Keratinocyte (primary cell): ENCODE results near the gene TMEM253. TPM values are rescaled to one million over a fixed set of nuclear protein-coding genes. Genes with fewer than 3 reads are reported as not detected.

ENCODE experiments used
- DNase-seq: peaks from one replicate; pipeline ENCODE4 v3.0.0-alpha.2; 2011; ENCODE audit warnings: low read depth, missing footprints, low spot score
- FAIRE-seq: peaks from 2 replicates; lab custom pipeline; 2011; peaks lifted over from hg19 to GRCh38; lab: Jason Lieb, UNC
- H2AFZ ChIP-seq: 2 replicates; pipeline ENCODE4 v1.6.0; 2012; ENCODE audit warnings: low read length, control low read depth, inconsistent platforms; ENCODE audit not compliant: control insufficient read depth
- H3K27ac ChIP-seq: 2 replicates; pipeline ENCODE4 v1.5.1; 2011; ENCODE audit warnings: low read length; ENCODE audit not compliant: control insufficient read depth, insufficient read depth
- H3K27me3 ChIP-seq: 3 replicates; pipeline ENCODE4 v1.6.0; 2011; ENCODE audit warnings: low read length; ENCODE audit not compliant: control insufficient read depth, insufficient read depth; ENCODE audit errors: extremely low read depth
- H3K36me3 ChIP-seq, 2 experiments: 2 replicates in 1 of 2; 3 replicates in 1 of 2; pipeline ENCODE4 v1.5.1; 2011; ENCODE audit warnings: low read length in 2 of 2, mild to moderate bottlenecking in 1 of 2; ENCODE audit not compliant: control insufficient read depth in 2 of 2, insufficient read depth in 2 of 2; ENCODE audit errors: extremely low read depth in 1 of 2
- H3K4me1 ChIP-seq: 3 replicates; pipeline ENCODE4 v1.5.1; 2011; ENCODE audit warnings: low read length; ENCODE audit not compliant: control insufficient read depth, insufficient read depth; ENCODE audit errors: extremely low read depth
- H3K4me2 ChIP-seq: 3 replicates; pipeline ENCODE4 v1.6.0; 2011; ENCODE audit warnings: low read depth, low read length; ENCODE audit not compliant: control insufficient read depth, insufficient read depth; ENCODE audit errors: extremely low read depth
- H3K4me3 ChIP-seq, 3 experiments: fragments of 200-600 bp in 1 of 3; sonication (generic) in 1 of 3; 2 replicates in 2 of 3; 3 replicates in 1 of 3; pipeline ENCODE4 v1.5.1; 2011 to 2016; ENCODE audit warnings: low read length in 3 of 3, mild to moderate bottlenecking in 3 of 3, control low read depth in 2 of 3, inconsistent platforms in 1 of 3, low read depth in 1 of 3, mixed read lengths in 1 of 3, mixed run types in 1 of 3, moderate library complexity in 1 of 3; ENCODE audit not compliant: control insufficient read depth in 2 of 3, insufficient read depth in 2 of 3; ENCODE audit errors: extremely low read depth in 1 of 3
- H3K79me2 ChIP-seq: 2 replicates; pipeline ENCODE4 v1.6.0; 2012; ENCODE audit warnings: low read length; ENCODE audit not compliant: control insufficient read depth, insufficient read depth
- H3K9ac ChIP-seq: 3 replicates; pipeline ENCODE4 v1.6.0; 2011; ENCODE audit warnings: low read length; ENCODE audit not compliant: control insufficient read depth, insufficient read depth; ENCODE audit errors: extremely low read depth
- H3K9me1 ChIP-seq: 3 replicates; pipeline ENCODE4 v1.6.0; 2011; ENCODE audit warnings: low read length; ENCODE audit not compliant: control insufficient read depth, insufficient read depth; ENCODE audit errors: extremely low read depth
- H3K9me3 ChIP-seq: 2 replicates; pipeline ENCODE4 v1.5.1; 2012; ENCODE audit warnings: low read depth, low read length; ENCODE audit not compliant: control insufficient read depth
- H4K20me1 ChIP-seq: 3 replicates; pipeline ENCODE4 v1.6.0; 2011; ENCODE audit warnings: low read length; ENCODE audit not compliant: control insufficient read depth, insufficient read depth; ENCODE audit errors: extremely low read depth
- CTCF ChIP-seq, 3 experiments: IDR thresholded peaks in 1 of 3; conservative IDR thresholded peaks in 1 of 3; optimal IDR thresholded peaks in 1 of 3; 2 replicates in 2 of 3; 3 replicates in 1 of 3; pipeline versions ENCODE3 to v1.5.1; 2011; ENCODE audit warnings: low read length in 3 of 3, mild to moderate bottlenecking in 3 of 3, moderate library complexity in 2 of 3, control low read depth in 1 of 3, inconsistent platforms in 1 of 3; ENCODE audit not compliant: insufficient read depth in 2 of 3; ENCODE audit errors: extremely low read depth in 1 of 3
- EZH2 ChIP-seq: IDR thresholded peaks from one replicate; pipeline ENCODE4 v1.6.1; 2012; ENCODE audit warnings: inconsistent platforms, mild to moderate bottlenecking, low read length, moderate library complexity
- dilution Hi-C: fragments of 300-500 bp; cut with MboI; formaldehyde crosslinking; loops from one replicate; pipeline ENCODE4 v1.7.0; 2020; ENCODE audit warnings: low sequenced_read_pairs; ENCODE audit not compliant: extremely low pct_ligation_motif_present
- polyA plus RNA-seq, 5 experiments: library from polyadenylated mRNA; depleted of rRNA in 3 of 5; stranded (reverse) in 3 of 5; stranded (forward) in 1 of 5; unstranded in 1 of 5; fragments of >200 nt; gene quantifications; 1 replicate in 1 of 5; 2 replicates in 3 of 5; 3 replicates in 1 of 5; pipeline versions ENCODE4 v1.2.1 to v1.2.3, GENCODE V29; 2011 to 2012; ENCODE audit warnings: missing spikeins in 2 of 5, low read depth in 1 of 5, low replicate concordance in 1 of 5

TMEM253 gene
- polyA plus RNA-seq, 1 donor (not counting 4 experiments of a cell fraction or from before 2014, with no cell fraction given): 1.1 TPM

GRCh38 chr14:21078287-21078686 is 22.6 kb upstream of the TMEM253 start:
- Histone ChIP-seq H3K4me2 (no peak overlapping the region), H3K9me1 (no peaks in the 10 kb centered on the region), H3K27ac (no peak overlapping the region), H2AFZ (no peak overlapping the region), H3K36me3 (peaks cover 8 to 14% of the 10 kb centered on the region in 2 experiments), H3K4me3 (no peak overlapping the region), H3K27me3 (no peaks in the 10 kb centered on the region), H3K9ac (no peak overlapping the region), H4K20me1 (no peaks in the 10 kb centered on the region), H3K9me3 (no peaks in the 10 kb centered on the region), H3K4me1 (no peaks in the 10 kb centered on the region), H3K79me2 (no peaks in the 10 kb centered on the region)
- FAIRE-seq (no peak), DNase-seq (no peak)
- TF ChIP-seq CTCF (optimal IDR thresholded peaks at IDR 0.05 in 1 of 3, IDR thresholded peaks at IDR 0.05 in 1 of 3, conservative IDR thresholded peaks at IDR 0.05 in 1 of 3; ENCODE audit: extremely low read depth in 1 of 3, insufficient read depth in 2 of 3, low read length in 3 of 3) (no peak), EZH2 (no peak)
- dilution Hi-C loops: no loop called here

GRCh38 chr14:21078726-21079125 is 22.1 kb upstream of the TMEM253 start:
- no peaks in the 10 kb centered on the region for H3K27me3 ChIP-seq
- H3K79me2 ChIP-seq: no peaks in the 10 kb centered on the region
- no peak overlapping the region for H2AFZ ChIP-seq
- H3K4me2 ChIP-seq: no peak overlapping the region
- DNase-seq (no peak), FAIRE-seq (no peak)
- H3K9me3 ChIP-seq: no peaks in the 10 kb centered on the region
- H3K27ac ChIP-seq: no peak overlapping the region
- no peaks in the 10 kb centered on the region for H3K9me1 ChIP-seq
- no peak overlapping the region for H3K4me3 ChIP-seq
- TF ChIP-seq CTCF (optimal IDR thresholded peaks at IDR 0.05 in 1 of 3, IDR thresholded peaks at IDR 0.05 in 1 of 3, conservative IDR thresholded peaks at IDR 0.05 in 1 of 3; ENCODE audit: extremely low read depth in 1 of 3, insufficient read depth in 2 of 3, low read length in 3 of 3) (no peak), EZH2 (no peak)
- no peaks in the 10 kb centered on the region for H3K4me1 ChIP-seq
- dilution Hi-C loops: no loop called here
- H4K20me1 ChIP-seq: no peaks in the 10 kb centered on the region
- H3K36me3 ChIP-seq: peaks cover 8 to 14% of the 10 kb centered on the region in 2 experiments
- H3K9ac ChIP-seq: no peak overlapping the region
